HL-60 (cell line): ENCODE measurements around the gene SPP1.

ENCODE experiments used
- POLR2AphosphoS5 ChIP-seq: IDR thresholded peaks from 2 replicates; pipeline ENCODE4 v1.6.1; 2012; ENCODE audit warnings: low read depth
- TF ChIP-seq, protein P1 (sequence below): IDR thresholded peaks from one replicate; pipeline ENCODE4 v1.5.1; 2011; ENCODE audit warnings: low read length, control low read depth, inconsistent platforms; ENCODE audit not compliant: insufficient read depth

DNA sequence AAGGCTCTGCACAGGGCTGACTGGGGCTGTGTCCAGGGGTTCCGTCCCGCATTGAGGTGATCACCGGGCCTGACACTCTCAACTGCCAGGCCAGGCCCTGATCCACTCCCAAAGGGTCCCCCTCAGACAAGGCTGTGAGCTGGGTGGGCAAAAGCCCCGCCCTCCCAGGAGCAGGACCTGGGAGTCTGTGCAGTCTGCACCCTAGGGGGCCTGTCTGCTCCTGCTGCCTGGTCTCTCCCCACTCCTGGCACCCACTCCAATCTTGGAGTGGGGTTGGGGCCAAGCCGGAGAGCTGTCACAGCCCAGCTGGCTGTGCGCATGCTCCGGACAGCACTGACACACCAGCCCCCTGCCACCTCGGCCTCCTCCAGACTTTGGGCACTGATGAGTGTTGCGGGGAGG lies 9.4 kb upstream of the SPP1 start:
- TF ChIP-seq, protein P1, sequence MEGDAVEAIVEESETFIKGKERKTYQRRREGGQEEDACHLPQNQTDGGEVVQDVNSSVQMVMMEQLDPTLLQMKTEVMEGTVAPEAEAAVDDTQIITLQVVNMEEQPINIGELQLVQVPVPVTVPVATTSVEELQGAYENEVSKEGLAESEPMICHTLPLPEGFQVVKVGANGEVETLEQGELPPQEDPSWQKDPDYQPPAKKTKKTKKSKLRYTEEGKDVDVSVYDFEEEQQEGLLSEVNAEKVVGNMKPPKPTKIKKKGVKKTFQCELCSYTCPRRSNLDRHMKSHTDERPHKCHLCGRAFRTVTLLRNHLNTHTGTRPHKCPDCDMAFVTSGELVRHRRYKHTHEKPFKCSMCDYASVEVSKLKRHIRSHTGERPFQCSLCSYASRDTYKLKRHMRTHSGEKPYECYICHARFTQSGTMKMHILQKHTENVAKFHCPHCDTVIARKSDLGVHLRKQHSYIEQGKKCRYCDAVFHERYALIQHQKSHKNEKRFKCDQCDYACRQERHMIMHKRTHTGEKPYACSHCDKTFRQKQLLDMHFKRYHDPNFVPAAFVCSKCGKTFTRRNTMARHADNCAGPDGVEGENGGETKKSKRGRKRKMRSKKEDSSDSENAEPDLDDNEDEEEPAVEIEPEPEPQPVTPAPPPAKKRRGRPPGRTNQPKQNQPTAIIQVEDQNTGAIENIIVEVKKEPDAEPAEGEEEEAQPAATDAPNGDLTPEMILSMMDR = no peak
- no peak for TF ChIP-seq POLR2AphosphoS5
